Body of pancreas (tissue), 4 donors: Measurements from ENCODE around the gene KCND1. TPM values are rescaled to one million over a fixed set of nuclear protein-coding genes. Genes with fewer than 3 reads are reported as not detected.
A peak's percentile ranks its signal among the peaks of the same experiment; 100 is the strongest.

Experiments
- ATAC-seq: fragments of 150-250 bp; one replicate; pipeline ENCODE4 v1.9.1; 2016
- DNase-seq, 4 donors: peaks; one replicate each; pipeline ENCODE4 v3.0.0-alpha.2; 2019
- H3K27ac ChIP-seq, 4 donors: fragments of 200-600 bp; sonication (generic); 1 replicate in 3 of 4; 2 replicates in 1 of 4; pipeline versions ENCODE4 v1.5.1 to v1.6.1; 2016 to 2019; ENCODE audit warnings: mild to moderate bottlenecking in 1 of 4, mixed read lengths in 1 of 4, moderate library complexity in 1 of 4
- H3K27me3 ChIP-seq, 2 donors: fragments of 200-600 bp; sonication (generic); one replicate each; pipeline ENCODE4 v1.6.0; 2016; ENCODE audit warnings: mild to moderate bottlenecking in 1 of 2
- H3K36me3 ChIP-seq, 2 donors: fragments of 200-600 bp; sonication (generic); replicated peaks in 1 of 2; 2 replicates each; pipeline ENCODE4 v1.5.1; 2016; ENCODE audit warnings: low read depth in 2 of 2; ENCODE audit not compliant: insufficient read depth in 1 of 2
- H3K4me1 ChIP-seq: fragments of 200-600 bp; sonication (generic); one replicate; pipeline ENCODE4 v1.6.0; 2016
- H3K4me3 ChIP-seq, 2 donors: fragments of 200-600 bp; sonication (generic); 1 replicate in 1 of 2; 2 replicates in 1 of 2; pipeline ENCODE4 v1.5.1; 2016 to 2019
- H3K9me3 ChIP-seq, 3 donors: fragments of 200-600 bp; sonication (generic); 1 replicate in 2 of 3; 2 replicates in 1 of 3; pipeline ENCODE4 v1.5.1; 2016
- CTCF ChIP-seq, 7 experiments: fragments of 450-650 bp in 4 of 7; fragments of 200-600 bp in 3 of 7; sonication (generic) in 3 of 7; IDR thresholded peaks; one replicate each; pipeline ENCODE4 v1.5.1; 2016 to 2019; ENCODE audit warnings: antibody characterized with exemption in 7 of 7
- POLR2A ChIP-seq, 3 donors: fragments of 450-650 bp; IDR thresholded peaks; one replicate each; pipeline ENCODE4 v1.6.1; 2016; ENCODE audit warnings: antibody characterized with exemption in 3 of 3, mild to moderate bottlenecking in 2 of 3
- WGBS, 2 donors: methylation state at CpG; one replicate each; pipeline ENCODE4 v1.1.5; 2017; 5-methylcytosine and 5-hydroxymethylcytosine counted together
- intact Hi-C: fragments of 100-400 bp; cut with DNase I; formaldehyde crosslinking; loops from one replicate; pipeline ENCODE4 v1.15.1; 2023
- small RNA-seq: library from RNA; depleted of rRNA; stranded (forward); fragments of <200 nt; gene quantifications from one replicate; pipeline ENCODE3, GENCODE V24; 2016
- total RNA-seq, 2 donors: library from RNA; depleted of rRNA; stranded (reverse); fragments of >200 nt; gene quantifications; one replicate each; pipeline ENCODE4 v1.1.0, GENCODE V29; 2016

Gene KCND1
- total RNA-seq, 2 donors from 2014 or later: 0.52 to 1.3 TPM

- TF ChIP-seq CTCF (IDR thresholded peaks at IDR 0.05) (no peak), POLR2A (IDR thresholded peaks at IDR 0.05) (no peak)
- intact Hi-C loops: no loop called here
- Histone ChIP-seq H3K9me3 (no peaks in the 10 kb centered on the region), H3K4me3 (no peak overlapping the region), H3K4me1 (peaks cover 36% of the 10 kb centered on the region), H3K27me3 (no peaks in the 10 kb centered on the region), H3K36me3 (no peaks in the 10 kb centered on the region), H3K27ac (no peak overlapping the region)
- no peak for DNase-seq
- WGBS, 2 donors: 78 to 81% methylated on average over 5 to 11 of the region's 13 CpGs
- ATAC-seq: no peak
These were observed 56.8 kb downstream of the KCND1 start for GRCh38 chrX:48914593-48915493.

GRCh38 chrX:48913605-48914366 is 57.9 kb downstream of the KCND1 start:
- TF ChIP-seq CTCF (IDR thresholded peaks at IDR 0.05) (no peak), POLR2A (IDR thresholded peaks at IDR 0.05) (no peak)
- WGBS, 2 donors: 67 to 76% methylated on average over 1 to 2 of the region's 5 CpGs

GRCh38 chrX:48911412-48912182 is 60.0 kb downstream of the KCND1 start, which contains the start of gene SLC35A2:
Gene SLC35A2, minus strand, starts transcription at chrX:48911646. Its CDS starts 10 bp downstream, at chrX:48911636.
- Histone ChIP-seq H3K36me3 (no peaks in the 10 kb centered on the region), H3K27ac (peak within 1 kb of the TSS; percentile 43 to 91 (median 81)), H3K27me3 (no peaks in the 10 kb centered on the region), H3K4me1 (peaks cover 17% of the 10 kb centered on the region), H3K9me3 (no peaks in the 10 kb centered on the region), H3K4me3 (peak within 1 kb of the TSS; percentile 25 to 52)
- TF ChIP-seq POLR2A (IDR thresholded peaks at IDR 0.05) (peak; percentile 28 to 74 (median 73)), CTCF (IDR thresholded peaks at IDR 0.05) (peak in 1 of 7 experiments; percentile 1)
- 0% methylated on average over 24 to 42 of the region's 60 CpGs for WGBS, 2 donors
- peak; percentile 81 to 86 (median 84) for DNase-seq
- intact Hi-C loops: no loop called here
- peak; percentile 90 for ATAC-seq

More at GRCh38 chrX:48913605-48914366, 57.9 kb downstream of the KCND1 start:
- Histone ChIP-seq H3K27me3 (no peaks in the 10 kb centered on the region), H3K27ac (no peak overlapping the region), H3K4me1 (peaks cover 30% of the 10 kb centered on the region), H3K9me3 (no peaks in the 10 kb centered on the region), H3K36me3 (no peaks in the 10 kb centered on the region), H3K4me3 (no peak overlapping the region)
- intact Hi-C loops: no loop called here
- ATAC-seq (no peak), DNase-seq (no peak)

Small RNA genes within 50 kb of the gene (small RNA-seq; reads per million reads assigned to genes)
- gene RNU6-722P: not detected

Other genes starting within 250 kb of the KCND1 start
- gene GLOD5, start 210.1 kb downstream of the KCND1 start, total RNA-seq: not detected
- not detected for gene GATA1, start 185.3 kb downstream of the KCND1 start, total RNA-seq
- 10 to 100 TPM; 34.5 to 75.5 TPM for gene HDAC6, start 169.8 kb downstream of the KCND1 start, total RNA-seq
- not detected for gene ERAS, start 145.3 kb downstream of the KCND1 start, total RNA-seq
- gene PCSK1N, start 136.2 kb downstream of the KCND1 start, total RNA-seq: 100 to 1,000 TPM; 110 to 196 TPM
- 10 to 100 TPM; 24.4 to 35.3 TPM for gene TIMM17B, start 74.1 kb downstream of the KCND1 start, total RNA-seq
- gene PQBP1, start 73.9 kb downstream of the KCND1 start, total RNA-seq: 10 to 100 TPM; 43.6 to 48.1 TPM
- gene SLC35A2, start 60.2 kb downstream of the KCND1 start, total RNA-seq: 10 to 100 TPM; 12.5 to 20.1 TPM
- 1 to 10 TPM; 2.3 to 7.9 TPM for gene PIM2, start 52.8 kb downstream of the KCND1 start, total RNA-seq
- 10 to 100 TPM; 23.6 to 40.2 TPM for gene OTUD5, start 14.2 kb downstream of the KCND1 start, total RNA-seq
- 10 to 100 TPM; 22.8 to 42.5 TPM for gene GRIPAP1, start 30.4 kb upstream of the KCND1 start, total RNA-seq
- gene TFE3, start 71.5 kb upstream of the KCND1 start, total RNA-seq: 10 to 100 TPM; 24.9 to 71.9 TPM
- gene CCDC120, start 87.2 kb upstream of the KCND1 start, total RNA-seq: 10 to 100 TPM in 1 of 2 donors, 1 to 10 TPM in 1; 6.5 to 13.8 TPM
- 10 to 100 TPM in 1 of 2 donors, 1 to 10 TPM in 1; 5.4 to 10.9 TPM for gene PRAF2, start 102.2 kb upstream of the KCND1 start, total RNA-seq
- 10 to 100 TPM; 59.4 to 77.1 TPM for gene WDR45, start 108.0 kb upstream of the KCND1 start, total RNA-seq
- 10 to 100 TPM; 12.9 to 15.3 TPM for gene GPKOW, start 151.9 kb upstream of the KCND1 start, total RNA-seq
- gene MAGIX, start 190.9 kb upstream of the KCND1 start, total RNA-seq: 10 to 100 TPM; 13.2 to 40.9 TPM
- gene PLP2, start 200.1 kb upstream of the KCND1 start, total RNA-seq: 10 to 100 TPM; 19.4 to 30.1 TPM
- gene PRICKLE3, start 214.5 kb upstream of the KCND1 start, total RNA-seq: 10 to 100 TPM in 1 of 2 donors, 1 to 10 TPM in 1; 7.5 to 13.2 TPM
- 1 to 10 TPM; 5.4 to 6.6 TPM for gene SYP, start 228.3 kb upstream of the KCND1 start, total RNA-seq